GM18909 (cell line): Measurements from ENCODE around the gene ADI1.
"Not testable (repeated sequence)": the region's sequence is repeated elsewhere in the genome, so short reads cannot be mapped to it uniquely, and the experiment has no call there.

ENCODE experiments used
- ATAC-seq: cut with Tn5 transposase; IDR thresholded peaks from one replicate; pipeline ENCODE4 v1.9.1; 2021; ENCODE audit warnings: mild to moderate bottlenecking; ENCODE audit not compliant: unreplicated experiment, poor library complexity

ADI1 gene

DNA sequence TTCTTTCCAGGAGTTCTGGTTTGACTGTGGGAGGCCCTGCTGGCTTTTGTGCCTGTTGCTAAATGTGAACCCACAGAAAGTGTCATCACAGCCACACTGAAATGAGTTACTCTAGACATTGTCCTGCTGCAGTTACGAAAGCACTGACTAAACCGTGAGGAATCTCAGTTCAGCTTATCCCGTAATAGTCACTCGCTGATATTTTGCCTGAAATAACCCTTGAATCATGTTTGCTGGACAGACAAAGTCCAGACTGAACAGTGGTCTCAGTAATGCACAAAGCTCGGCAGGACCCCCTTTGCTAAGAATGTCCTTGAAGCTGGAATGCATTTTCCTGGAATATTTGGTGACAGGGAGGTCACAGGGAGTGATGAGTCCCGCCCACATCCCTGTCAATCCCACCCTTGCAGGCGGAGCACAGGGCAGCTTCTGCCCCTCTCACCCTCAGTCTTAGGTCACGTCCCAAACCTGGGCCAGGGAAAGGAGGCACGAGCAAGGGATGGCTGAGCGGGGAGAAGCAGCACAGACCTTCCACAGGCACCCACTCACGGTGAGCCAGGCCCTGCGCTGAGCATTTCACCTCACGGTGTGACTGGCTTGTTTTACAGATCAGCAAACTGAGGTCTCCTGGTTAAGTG lies 53.4 kb downstream of the ADI1 start:
- no peak for ATAC-seq

DNA sequence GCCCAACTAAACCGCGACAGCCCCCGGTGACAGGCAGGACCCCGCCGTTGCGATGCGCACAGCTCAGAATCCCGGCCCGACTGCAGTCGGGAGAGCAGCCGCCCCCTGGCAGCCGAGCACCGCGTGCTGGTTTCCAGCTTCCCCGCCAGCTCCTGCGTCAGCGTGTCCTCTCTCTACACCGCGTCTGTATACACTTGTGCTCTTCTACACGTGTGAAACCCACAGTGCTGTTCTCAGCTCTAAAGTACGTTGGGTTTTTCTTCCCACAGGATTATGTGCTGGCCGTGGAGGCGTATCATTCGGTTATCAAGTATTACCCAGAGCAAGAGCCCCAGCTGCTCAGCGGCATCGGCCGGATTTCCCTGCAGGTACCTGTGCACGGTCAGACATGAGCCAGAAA lies 54.0 kb downstream of the ADI1 start:
- ATAC-seq, result no peak

DNA sequence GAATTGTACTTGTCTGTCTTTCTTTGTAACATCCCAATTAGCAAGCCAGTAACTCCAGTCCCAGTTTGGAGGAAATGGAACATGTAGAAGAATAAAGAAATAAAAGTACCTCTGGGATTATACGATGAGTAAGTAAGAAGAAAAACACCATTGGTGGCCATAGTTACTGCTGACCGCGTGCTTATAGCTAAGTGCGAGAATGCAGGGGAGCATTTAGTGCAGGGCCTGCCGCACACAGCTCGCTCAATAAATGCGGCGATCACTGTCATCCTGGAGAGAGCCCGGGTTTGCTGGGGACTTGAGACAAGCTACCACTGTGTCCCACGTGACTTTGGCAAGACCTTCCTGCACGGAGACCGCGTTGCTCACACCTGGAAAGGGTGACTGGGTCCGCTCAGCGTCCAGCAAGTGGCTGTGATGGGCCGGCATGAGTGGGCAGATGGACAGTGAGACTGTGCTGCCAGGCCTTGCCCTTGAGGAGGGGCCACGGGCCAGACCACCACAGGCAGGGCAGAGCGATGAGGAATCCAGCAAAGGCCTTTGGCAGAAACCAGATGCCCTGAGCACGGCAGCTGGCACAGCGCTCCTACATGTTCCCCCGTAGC lies 54.8 kb downstream of the ADI1 start:
- ATAC-seq, result no peak

DNA sequence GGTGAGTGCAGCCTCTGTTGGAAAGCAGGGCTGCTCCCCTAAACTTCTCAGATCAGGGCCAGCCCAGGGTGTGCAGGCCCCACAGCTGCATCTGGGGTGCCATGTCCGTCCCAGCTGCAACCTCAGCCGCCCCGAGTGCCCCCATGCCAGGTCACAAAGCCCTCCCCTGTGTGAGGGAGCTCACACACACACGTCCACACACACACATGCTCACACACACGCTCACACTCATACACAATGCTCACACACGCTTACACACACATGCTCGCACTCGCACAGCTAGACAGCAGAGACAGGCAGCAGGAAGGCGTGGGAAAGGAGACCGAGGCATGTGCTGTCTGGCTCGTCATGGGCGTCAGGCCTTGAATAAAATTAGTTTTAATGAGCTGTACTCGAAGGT lies 55.4 kb downstream of the ADI1 start:
- no peak for ATAC-seq

DNA sequence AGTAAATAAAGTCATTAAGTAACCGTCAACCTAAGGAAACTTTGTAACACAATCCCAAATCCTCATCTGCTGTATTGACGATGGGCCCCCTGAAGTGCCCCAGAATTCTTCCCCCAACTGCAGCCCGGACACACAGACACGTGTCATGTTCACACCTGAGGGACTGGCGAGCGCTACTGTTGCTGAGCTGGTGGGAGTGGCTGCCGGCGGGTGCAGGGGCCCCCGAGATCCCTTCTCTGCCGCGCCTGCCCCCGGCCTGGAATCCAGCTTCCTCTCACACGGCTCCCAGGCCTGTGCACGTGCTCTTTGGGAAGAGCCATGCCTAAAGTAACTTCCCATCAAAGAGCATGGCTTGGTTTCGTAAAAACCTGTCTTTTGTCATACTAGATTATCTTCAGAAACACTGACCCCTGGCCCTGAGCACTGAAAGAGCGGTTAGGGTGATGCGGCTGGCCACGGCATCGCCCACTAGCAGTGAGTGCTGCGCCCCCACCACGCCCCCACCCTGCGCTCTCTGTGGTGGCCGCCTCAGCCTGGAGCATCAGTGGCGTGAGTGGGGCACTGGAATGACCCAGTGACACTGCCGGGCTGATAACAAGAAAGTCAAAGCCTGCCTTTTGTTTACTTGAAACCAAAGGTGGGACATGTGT lies 56.0 kb downstream of the ADI1 start:
- ATAC-seq, result no peak

DNA sequence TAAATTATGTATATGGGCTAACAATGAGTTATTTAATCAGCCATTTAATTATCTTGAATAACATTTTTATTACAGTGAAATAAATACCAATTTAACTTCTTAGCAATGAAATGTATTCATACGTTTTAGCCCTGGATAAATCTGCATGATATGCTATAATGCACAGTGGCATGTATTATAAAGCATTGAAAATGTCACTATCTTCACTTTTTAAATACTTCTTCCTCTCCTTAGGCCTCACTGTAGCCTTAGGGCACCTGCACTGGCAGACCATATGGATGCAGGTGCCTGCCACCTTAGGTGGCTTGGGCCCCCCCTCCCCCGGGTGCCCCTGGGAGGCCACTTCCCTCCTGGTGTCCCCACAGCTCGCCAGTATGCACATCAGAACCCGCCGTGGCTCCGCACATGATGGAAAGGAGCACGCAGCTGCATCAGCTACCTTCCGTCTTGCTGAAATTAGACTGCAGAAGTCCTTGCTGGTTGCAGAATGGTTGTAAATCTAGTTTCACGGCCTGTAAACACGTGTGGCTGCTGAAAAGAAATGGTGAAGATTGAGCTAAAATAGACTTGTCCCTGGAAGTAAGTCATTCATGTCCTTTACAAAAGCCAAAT lies 56.7 kb downstream of the ADI1 start:
- ATAC-seq, result peak; percentile 10

DNA sequence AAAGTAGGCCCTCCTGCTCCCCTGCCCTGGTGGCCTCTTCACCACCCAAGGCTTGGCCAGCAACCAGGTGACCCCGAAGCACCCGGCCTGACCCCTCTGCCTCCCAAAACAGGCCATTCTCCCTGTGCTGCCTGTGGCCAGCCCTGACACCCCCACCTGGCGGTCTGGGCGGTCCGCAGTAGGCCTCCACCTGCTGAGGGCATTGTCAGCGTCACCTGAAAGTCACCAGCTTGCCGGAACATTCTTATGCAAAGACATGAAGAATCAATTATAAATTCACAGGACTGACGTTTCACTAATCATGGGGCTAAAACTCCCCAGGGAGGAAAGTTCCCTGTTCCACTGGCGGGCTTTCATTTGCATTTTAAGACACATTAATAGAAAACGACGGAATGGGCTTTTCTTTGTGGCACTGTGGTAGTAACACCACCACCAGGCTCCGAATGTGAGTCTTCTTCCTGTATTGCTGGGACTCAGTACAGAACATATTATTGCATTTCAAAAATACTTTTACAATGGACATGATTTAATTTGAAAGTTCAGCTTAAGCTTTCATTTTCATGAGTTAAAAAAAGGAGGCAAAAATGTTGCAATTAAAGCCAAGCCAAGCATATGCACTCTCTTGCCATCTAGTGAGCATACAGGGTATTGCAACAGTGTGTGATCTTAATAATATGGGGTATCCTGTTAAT lies 57.4 kb downstream of the ADI1 start:
- peak; percentile 78 for ATAC-seq

DNA sequence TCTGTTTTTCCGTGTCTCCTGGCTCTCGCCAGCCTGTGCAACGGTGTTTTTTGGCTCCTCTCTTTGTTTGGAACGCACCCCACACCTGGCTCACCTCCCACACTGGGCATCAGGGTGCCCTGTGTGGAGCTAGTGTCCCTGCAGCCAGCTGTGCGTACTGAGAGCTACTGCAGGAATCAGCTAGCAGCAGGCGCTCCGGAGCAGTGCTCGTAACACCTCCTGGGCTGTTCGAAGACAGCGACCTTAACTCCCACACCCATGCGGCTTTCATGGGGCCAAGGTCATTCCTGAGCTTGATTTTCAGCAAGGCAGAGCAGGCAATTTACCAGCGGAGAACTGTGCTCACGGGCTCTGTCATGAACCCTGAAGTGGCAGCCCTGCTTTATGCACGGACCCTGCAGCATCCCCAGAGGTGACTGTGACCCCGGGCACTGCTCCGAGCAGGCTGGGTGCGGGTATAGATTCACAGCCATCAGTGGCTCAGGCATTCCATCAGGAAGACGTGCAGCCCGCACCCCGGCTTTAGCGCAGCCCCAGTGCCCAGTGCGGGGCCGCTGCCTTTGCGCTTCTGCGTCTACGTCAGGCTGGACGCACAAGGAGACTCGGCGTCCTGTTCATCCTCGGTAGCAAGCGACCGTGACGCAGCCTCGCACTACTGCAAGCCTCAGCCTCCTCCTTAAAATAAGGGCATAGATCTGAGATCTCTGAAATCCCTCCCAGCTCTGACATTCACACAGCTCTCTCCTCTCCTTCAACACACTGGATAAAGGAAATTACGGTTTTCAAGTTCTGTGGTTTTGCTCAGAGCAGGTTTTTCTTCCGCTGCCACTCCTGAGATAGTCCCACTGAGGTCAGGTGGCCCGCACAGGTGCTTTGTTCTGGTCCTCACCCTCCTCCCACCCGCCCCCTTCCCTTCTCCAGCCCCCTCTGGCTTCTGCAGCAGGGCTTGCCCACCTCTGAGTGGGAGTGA lies 58.2 kb downstream of the ADI1 start:
- no peak for ATAC-seq

DNA sequence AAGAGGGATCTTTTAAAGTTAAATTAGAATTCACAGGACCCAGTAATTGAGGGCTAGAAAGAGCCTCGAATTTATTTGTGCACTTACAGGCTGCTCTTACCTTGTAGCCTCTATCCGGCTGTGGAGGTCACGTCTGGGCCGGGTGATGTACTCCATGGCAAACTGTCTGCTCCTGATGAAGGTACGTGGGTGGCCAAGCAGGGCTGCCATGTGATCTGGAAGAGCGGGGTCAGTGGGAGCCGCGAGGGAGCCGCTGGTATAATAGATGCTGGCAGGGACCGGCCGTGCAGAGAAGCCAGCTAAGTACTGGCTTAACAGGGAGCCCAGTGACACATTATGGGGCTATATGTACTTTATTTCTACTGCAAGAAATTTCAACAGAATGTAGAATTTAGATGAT lies 59.2 kb downstream of the ADI1 start:
- no peak for ATAC-seq

DNA sequence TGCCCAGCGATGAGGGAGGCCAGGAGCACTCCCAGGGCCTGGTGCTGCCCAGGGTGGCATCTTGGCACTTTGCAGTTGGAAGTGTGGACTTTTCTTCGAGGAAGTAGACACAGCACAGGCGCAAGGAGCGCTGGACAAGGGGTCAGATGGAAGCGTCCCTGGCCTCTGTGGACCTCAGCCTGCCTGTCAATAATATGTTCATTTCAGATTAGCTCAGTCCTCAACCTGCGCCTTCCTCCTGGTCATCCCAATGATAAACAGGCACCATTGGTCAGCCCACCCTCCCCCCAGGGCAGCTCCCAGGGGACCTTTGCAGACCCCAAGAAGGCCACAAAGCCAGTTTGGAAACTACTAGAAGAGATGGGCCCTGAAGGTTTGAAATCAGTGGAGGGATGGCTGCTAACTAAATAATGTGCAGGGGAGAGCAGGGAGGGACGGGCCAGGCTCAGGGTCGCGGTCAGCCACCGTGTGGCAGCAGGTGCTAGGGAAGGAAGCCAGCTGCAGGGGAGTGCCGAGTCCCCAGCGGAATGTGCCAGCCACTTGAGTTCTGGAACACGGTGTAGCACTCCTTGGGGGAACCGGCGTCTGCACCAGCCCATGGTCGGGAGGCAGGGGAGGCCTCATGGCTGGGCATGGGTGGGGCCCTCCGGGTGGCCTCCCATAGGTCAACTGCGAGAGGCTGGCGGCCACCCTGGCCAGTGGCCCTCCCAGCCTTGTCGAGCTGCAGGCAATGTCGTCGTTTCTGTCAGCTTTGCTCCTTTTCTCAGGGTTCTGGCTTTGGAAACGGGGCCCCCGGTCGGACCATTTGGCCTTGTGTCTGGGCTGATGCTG lies 59.9 kb downstream of the ADI1 start:
- no peak for ATAC-seq

DNA sequence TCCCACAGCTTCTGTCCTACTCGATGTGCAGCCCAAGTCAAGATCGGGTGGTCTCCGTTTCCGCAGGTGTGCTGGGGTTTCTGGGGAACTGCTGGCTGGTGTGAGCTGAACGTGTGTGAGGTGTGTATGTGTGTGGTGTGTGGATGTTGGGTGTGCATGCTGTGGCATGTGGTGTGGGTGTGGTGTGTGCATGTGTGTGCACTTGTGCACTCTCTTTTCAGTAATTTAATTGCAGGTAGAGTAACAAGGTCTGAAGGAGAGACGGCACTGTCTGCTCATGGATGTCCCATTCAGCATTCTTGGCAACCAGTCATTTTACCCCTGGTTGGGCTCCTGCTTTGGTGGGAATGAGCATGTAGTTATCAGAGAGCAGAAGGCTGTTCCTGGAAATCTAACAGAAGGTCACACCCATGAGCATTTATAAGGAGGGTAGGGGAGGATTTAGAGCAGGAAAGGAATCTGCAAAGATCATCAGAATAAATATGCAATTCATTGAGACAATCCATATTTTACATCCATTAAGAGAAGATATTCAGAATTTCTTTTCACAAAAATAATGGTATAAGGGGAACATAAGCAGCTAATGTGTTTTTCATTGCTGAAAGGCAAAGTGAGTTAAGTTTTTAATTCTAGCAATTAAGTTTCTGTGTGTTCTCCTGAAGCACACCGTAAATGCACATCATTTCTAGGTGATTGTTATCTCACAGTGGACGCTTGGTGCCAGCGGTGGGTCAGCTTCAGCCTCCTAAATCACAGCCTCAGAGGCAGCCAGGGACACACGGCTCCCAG lies 60.7 kb downstream of the ADI1 start:
- no peak for ATAC-seq

DNA sequence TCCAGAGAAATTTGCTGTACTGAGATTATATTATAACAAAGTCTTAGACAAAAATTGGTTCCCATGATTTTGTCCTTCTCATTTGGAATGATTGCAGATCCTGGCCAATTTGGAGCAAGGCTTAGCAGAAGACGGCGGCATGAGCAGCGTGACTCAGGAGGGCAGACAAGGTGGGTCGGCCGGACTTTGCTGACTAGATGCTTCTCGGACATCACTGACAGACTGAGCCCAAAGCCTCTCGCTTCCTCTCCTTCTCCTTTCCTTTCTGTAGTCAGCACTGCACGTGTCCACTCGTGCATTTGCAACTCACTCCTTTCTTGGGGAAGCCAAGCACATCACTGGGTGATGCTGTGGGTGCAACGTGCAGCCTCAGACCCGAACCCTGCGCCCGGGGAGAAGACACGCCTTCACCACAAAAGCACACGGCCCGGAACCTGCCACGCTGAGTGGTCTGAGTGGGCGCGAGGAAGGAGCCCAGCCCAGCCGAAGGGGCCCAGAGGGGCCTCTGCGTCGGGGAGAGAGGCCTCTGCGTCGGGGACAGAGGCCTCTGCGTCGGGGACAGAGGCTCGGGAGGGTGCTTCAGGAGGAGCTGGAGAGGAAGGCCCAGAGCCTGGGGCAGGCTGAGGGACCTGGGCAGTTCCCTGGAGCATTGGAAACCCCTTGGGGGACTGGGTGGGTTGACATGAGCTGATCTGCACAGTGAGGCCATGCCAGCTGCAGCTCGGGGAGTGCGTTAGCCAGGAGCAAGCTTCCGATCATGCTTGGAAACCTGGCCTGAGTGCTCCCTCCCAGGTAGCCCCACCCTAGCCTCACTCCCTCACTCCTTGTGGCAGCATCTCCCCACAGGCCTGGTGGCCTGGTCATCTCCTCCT lies 61.6 kb downstream of the ADI1 start:
- no peak for ATAC-seq

DNA sequence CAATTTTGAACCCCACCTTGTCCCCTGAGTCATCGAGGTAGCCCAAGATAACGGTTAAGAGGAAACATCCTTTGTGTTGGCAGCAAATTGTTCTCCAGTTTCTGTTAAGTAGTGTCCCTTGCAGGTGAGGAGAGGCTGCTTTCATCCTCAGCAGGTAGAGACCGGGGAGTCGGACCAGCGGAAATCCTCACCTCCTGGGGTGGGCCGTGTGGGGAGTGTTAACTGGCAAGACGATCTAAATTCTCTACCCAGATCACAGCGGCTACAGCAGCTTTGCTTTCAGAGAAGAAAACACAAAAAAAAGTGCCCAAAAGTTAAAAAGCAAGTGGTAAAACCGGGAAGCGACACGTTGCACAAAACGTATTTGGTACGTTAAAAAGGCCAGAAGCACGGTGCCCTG lies 63.2 kb downstream of the ADI1 start:
- no peak for ATAC-seq

DNA sequence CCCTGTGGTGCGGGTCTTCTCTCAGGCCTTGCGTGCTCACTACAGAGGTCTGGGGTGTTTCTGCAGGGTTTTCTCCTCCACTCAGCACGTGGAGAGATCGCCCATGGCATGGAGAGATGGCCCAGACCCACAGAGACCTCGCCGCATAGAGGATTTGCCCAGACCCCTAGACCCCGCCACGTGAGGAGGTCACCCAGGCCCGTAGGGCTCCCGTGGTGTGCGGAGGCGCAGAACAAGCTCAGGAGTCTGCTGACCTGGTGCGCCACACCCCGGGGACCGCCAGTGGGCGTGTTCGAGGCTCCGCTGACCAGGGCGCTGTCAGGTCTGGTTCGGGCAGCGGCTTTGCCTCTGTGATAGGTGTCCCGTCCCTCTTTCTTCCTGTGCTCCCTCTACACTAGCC lies 64.5 kb downstream of the ADI1 start:
- no peak for ATAC-seq

DNA sequence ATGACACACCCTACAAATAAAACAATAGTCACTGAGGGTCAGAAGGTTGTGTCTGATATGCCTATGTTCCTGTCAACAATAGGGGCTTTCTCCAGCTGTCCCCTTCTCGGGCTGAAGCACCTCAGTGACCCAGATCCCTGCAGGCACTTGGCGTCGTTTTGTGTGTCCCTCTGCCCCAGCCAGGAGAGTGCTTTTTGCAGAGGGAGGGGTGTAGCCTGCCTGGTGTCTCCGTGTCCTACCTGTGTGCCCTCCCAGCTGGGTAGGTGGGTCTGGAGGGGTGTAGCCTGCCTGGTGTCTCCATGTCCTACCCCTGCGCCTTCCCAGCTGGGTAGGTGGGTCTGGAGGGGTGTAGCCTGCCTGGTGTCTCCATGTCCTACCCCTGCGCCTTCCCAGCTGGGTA lies 65.3 kb downstream of the ADI1 start:
- not testable (repeated sequence) for ATAC-seq

DNA sequence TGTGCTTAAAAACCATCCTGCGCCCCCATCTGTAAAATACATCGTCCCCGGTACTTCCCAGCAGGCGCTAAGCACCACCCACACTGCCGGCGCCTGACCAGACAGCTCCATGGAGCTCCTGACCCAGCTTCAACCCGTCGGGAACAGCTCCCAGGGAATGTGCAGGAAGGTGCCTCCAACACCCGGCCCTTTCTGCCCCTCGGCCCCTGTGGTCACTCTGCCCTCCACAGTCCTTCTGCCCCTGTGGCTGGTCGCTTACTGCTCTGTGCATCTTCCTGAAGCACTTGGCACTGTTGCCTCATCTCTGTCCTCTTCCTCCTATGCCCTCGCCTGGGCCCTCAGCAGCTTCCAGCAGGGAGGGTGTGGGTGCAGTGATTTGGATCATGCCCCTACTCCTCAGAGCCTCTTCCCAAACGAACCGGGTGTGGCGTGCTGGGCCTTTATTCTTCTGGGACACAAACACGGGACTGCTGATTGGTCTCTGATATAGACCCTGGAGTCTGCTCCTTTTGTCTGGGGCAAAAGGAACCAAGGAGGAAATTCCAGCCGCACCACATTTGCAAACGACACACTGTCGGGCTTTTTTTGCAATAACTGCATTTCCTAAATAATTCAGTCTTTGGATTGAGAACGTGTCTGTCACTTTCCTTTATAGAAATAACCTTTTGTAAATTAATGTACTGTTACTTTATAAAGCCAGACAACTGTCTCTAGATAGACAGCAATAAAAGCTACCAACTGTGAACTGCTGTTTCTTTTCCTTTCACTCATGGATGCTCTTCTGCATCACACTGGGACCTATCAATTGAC lies 65.9 kb downstream of the ADI1 start:
- ATAC-seq, result no peak
